Endodermal cell (in vitro differentiated cells): ENCODE results near the gene ORAI1. TPM values are rescaled to one million over a fixed set of nuclear protein-coding genes. Genes with fewer than 3 reads are reported as not detected.

Experiments used
- DNase-seq: peaks from one replicate; pipeline ENCODE4 v3.0.0-alpha.2; 2017
- H3K27ac ChIP-seq: 2 replicates; pipeline ENCODE4 v1.5.1; 2013; ENCODE audit warnings: mild to moderate bottlenecking, low read depth, low read length, moderate library complexity
- H3K27me3 ChIP-seq: 2 replicates; pipeline ENCODE4 v1.6.1; 2013; ENCODE audit warnings: mild to moderate bottlenecking, low read length, moderate library complexity; ENCODE audit not compliant: insufficient read depth, control insufficient read depth, poor library complexity, severe bottlenecking
- H3K36me3 ChIP-seq: 2 replicates; pipeline ENCODE4 v1.7.0; 2013; ENCODE audit warnings: mild to moderate bottlenecking, low read length, moderate library complexity; ENCODE audit not compliant: control insufficient read depth, insufficient read depth
- H3K4me1 ChIP-seq: one replicate; pipeline ENCODE4 v1.7.0; 2013; ENCODE audit warnings: low read length; ENCODE audit not compliant: control insufficient read depth, insufficient read depth
- H3K4me3 ChIP-seq: 2 replicates; pipeline ENCODE4 v1.5.1; 2013; ENCODE audit warnings: mild to moderate bottlenecking, low read length, moderate library complexity
- H3K9ac ChIP-seq: 2 replicates; pipeline ENCODE4 v1.6.1; 2013; ENCODE audit warnings: mild to moderate bottlenecking, low read length, moderate library complexity; ENCODE audit not compliant: poor library complexity, severe bottlenecking; ENCODE audit errors: extremely low read depth
- H3K9me3 ChIP-seq: 2 replicates; pipeline ENCODE4 v1.6.1; 2013; ENCODE audit warnings: mild to moderate bottlenecking, low read length, moderate library complexity; ENCODE audit not compliant: control insufficient read depth
- H3K27ac Mint-ChIP-seq: 2 replicates; pipeline ENCODE4 v1.8.0; 2020; ENCODE audit warnings: mixed read lengths
- H3K27me3 Mint-ChIP-seq: 2 replicates; pipeline ENCODE4 v1.8.0; 2021; ENCODE audit warnings: mild to moderate bottlenecking, mixed read lengths; ENCODE audit not compliant: insufficient read depth
- H3K36me3 Mint-ChIP-seq: 2 replicates; pipeline ENCODE4 v1.8.0; 2020; ENCODE audit warnings: low read depth, mixed read lengths
- H3K4me1 Mint-ChIP-seq: 2 replicates; pipeline ENCODE4 v1.8.0; 2020; ENCODE audit warnings: mixed read lengths
- H3K4me3 Mint-ChIP-seq: 2 replicates; pipeline ENCODE4 v1.8.0; 2020; ENCODE audit warnings: mild to moderate bottlenecking, moderate library complexity, mixed read lengths
- H3K9me3 Mint-ChIP-seq: 2 replicates; pipeline ENCODE4 v1.8.0; 2020; ENCODE audit warnings: mild to moderate bottlenecking, mixed read lengths
- WGBS, 2 experiments: methylation state at CpG; one replicate each; pipeline versions ENCODE4 v1.1.5 to v1.1.7; 2013; ENCODE audit warnings: missing lambda C conversion rate in 2 of 2, mixed read lengths in 1 of 2; ENCODE audit not compliant: insufficient coverage in 1 of 2, insufficient read length in 1 of 2; 5-methylcytosine and 5-hydroxymethylcytosine counted together
- total RNA-seq, 2 donors: library from RNA; stranded (reverse); fragmentation: NEBNext Ultra II Directional in 1 of 2; extraction: Animal tissue kit (Norgen Biotek cat#: 25700) in 1 of 2; gene quantifications; 2 replicates in 1 of 2; 3 replicates in 1 of 2; pipeline ENCODE4 v1.2.1, GENCODE V29; 2021
- TF ChIP-seq, protein P1 (sequence below): fragments of 200-600 bp; sonication (generic); conservative IDR thresholded peaks from 2 replicates; pipeline ENCODE4 v1.5.0; 2021; ENCODE audit warnings: antibody characterized with exemption, mild to moderate bottlenecking

The ORAI1 gene
- total RNA-seq, 2 donors from 2014 or later = 35.3 to 39.2 TPM

DNA sequence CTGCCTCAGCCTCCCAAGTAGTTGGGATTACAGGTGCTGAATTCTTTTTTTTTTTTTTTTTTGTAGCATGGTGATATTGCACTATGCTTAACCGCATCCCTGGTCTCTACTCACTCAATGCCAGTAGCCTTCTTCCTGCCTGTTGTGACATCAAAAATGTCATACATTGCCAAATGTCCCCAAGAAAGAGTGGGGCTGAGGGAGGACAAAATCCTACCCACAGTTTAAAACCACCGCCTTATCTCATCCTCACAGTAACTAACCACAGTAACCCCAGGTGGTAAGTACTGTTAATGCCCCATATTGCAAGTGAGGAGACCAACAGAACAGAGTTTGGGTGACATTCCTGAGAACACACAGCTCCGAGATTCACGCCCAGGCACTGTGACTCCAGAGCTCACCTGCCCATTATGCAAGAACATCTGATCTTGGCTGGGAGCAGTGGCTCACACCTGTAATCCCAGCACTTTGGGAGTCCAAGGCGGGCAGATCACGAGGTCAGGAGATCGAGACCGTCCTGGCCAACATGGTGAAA is 23.6 kb downstream of the ORAI1 start:
- H3K4me1 Mint-ChIP-seq = peaks cover 7% of the 10 kb centered on the region
- Histone ChIP-seq H3K36me3 (peaks cover 4% of the 10 kb centered on the region), H3K27me3 (no peaks in the 10 kb centered on the region), H3K4me1 (no peaks in the 10 kb centered on the region), H3K4me3 (no peak overlapping the region), H3K9ac (no peak overlapping the region), H3K9me3 (no peaks in the 10 kb centered on the region), H3K27ac (no peak overlapping the region)
- H3K36me3 Mint-ChIP-seq = peaks cover 25% of the 10 kb centered on the region
- H3K9me3 Mint-ChIP-seq = peaks cover 10% of the 10 kb centered on the region
- peak; percentile 88 for DNase-seq
- H3K27me3 Mint-ChIP-seq = no peaks in the 10 kb centered on the region
- no peak overlapping the region for H3K4me3 Mint-ChIP-seq
- H3K27ac Mint-ChIP-seq = peak overlapping the region; percentile 81
- TF ChIP-seq, protein P1, sequence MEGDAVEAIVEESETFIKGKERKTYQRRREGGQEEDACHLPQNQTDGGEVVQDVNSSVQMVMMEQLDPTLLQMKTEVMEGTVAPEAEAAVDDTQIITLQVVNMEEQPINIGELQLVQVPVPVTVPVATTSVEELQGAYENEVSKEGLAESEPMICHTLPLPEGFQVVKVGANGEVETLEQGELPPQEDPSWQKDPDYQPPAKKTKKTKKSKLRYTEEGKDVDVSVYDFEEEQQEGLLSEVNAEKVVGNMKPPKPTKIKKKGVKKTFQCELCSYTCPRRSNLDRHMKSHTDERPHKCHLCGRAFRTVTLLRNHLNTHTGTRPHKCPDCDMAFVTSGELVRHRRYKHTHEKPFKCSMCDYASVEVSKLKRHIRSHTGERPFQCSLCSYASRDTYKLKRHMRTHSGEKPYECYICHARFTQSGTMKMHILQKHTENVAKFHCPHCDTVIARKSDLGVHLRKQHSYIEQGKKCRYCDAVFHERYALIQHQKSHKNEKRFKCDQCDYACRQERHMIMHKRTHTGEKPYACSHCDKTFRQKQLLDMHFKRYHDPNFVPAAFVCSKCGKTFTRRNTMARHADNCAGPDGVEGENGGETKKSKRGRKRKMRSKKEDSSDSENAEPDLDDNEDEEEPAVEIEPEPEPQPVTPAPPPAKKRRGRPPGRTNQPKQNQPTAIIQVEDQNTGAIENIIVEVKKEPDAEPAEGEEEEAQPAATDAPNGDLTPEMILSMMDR = no peak
- WGBS, 2 experiments = 87 to 95% methylated on average over 6 to 8 of the region's 8 CpGs

DNA sequence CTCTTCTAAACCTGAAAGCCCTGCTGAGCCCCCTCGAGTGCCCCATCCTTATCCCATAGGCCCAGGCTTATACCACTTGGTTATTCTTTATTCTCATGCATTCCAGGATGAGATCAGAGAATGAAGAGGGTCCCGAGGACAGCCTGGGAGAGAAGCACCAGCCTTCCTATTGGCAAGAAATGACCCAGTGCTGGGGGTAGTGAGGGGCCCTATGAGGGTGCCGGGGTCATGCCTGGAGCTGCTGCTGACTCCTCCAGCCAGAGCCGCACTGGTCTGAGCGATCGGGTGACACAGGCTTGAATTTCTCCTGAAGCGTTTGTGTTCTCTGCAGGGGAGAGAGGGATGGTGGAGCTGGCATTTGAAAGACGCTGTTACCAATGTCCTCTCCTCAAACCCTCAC is 25.0 kb downstream of the ORAI1 start:
- no peaks in the 10 kb centered on the region for H3K9me3 ChIP-seq
- Mint-ChIP-seq H3K4me1 (peaks cover 7% of the 10 kb centered on the region), H3K9me3 (peaks cover 8% of the 10 kb centered on the region), H3K36me3 (peaks cover 18% of the 10 kb centered on the region), H3K4me3 (no peak overlapping the region), H3K27me3 (no peaks in the 10 kb centered on the region), H3K27ac (peak overlapping the region; percentile 7)
- TF ChIP-seq, protein P1 = no peak
- H3K36me3 ChIP-seq = peaks cover 4% of the 10 kb centered on the region
- H3K27me3 ChIP-seq = no peaks in the 10 kb centered on the region
- no peak overlapping the region for H3K9ac ChIP-seq
- H3K4me3 ChIP-seq = no peak overlapping the region
- WGBS, 2 experiments = 78 to 97% methylated on average over 5 to 8 of the region's 8 CpGs
- no peak overlapping the region for H3K27ac ChIP-seq
- no peaks in the 10 kb centered on the region for H3K4me1 ChIP-seq
- DNase-seq = no peak

DNA sequence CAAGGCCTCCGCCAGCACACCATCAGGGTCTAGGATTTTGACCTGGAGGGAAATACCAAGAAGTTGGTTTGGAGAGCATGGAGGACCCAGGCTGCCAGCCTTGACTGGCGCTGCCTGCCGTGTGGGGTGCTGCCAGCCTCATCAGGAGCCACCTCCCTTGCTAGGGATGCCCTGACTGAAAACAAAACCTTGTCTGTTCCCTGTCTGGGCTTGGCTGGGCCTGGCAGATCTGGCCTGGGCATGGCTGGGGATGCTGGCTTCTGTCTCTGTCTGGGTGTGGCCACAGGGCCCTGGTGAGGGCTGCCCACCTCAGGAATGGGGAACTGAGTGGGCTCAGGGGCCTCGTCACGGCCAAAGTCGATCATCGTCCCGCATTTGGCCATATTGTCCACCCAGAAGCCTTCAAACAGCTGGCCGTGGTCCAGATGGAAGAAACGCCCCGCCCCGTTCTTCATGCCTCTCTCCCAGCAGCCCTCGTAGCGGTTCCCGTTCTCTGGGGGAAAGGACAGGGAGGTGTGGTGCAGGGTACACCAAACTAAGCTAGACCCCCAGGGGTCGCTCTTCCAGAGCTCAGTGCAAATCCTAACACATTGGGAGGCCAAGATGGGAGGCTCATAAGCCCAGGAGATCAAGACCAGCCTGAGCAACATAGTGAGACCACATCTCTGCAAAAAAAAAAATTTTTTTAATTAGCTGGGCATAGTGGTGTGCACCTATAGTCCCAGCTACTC is 26.6 kb downstream of the ORAI1 start:
- H3K27ac ChIP-seq = no peak overlapping the region
- H3K27me3 ChIP-seq = no peaks in the 10 kb centered on the region
- Mint-ChIP-seq H3K9me3 (peaks cover 7% of the 10 kb centered on the region), H3K4me3 (no peak overlapping the region), H3K4me1 (peaks cover 11% of the 10 kb centered on the region), H3K36me3 (peaks cover 12% of the 10 kb centered on the region), H3K27me3 (no peaks in the 10 kb centered on the region), H3K27ac (no peak overlapping the region)
- no peaks in the 10 kb centered on the region for H3K4me1 ChIP-seq
- no peaks in the 10 kb centered on the region for H3K9me3 ChIP-seq
- no peak for DNase-seq
- H3K4me3 ChIP-seq = no peak overlapping the region
- WGBS, 2 experiments = 92 to 100% methylated on average over 5 to 16 of the region's 16 CpGs
- no peaks in the 10 kb centered on the region for H3K36me3 ChIP-seq
- TF ChIP-seq, protein P1 = no peak
- no peak overlapping the region for H3K9ac ChIP-seq
